Fibroblast of mammary gland (primary cell): ENCODE data around the gene PRKG1.
A peak's percentile ranks its signal among the peaks of the same experiment; 100 is the strongest.

ENCODE experiments used
- DNase-seq: peaks from one replicate; pipeline ENCODE4 v3.0.0-alpha.2; 2010; ENCODE audit warnings: low read depth
- H3K4me3 ChIP-seq: 2 replicates; pipeline ENCODE4 v1.5.1; 2011; ENCODE audit warnings: low read depth, mild to moderate bottlenecking, low read length, moderate library complexity; ENCODE audit not compliant: control insufficient read depth
- TF ChIP-seq, protein P1 (sequence below): conservative IDR thresholded peaks from 2 replicates; pipeline ENCODE4 v1.5.1; 2011; ENCODE audit warnings: low read depth, low read length, inconsistent platforms; ENCODE audit not compliant: control insufficient read depth, insufficient read depth

Gene PRKG1

GRCh38 chr10:51063166-51063565 lies 11.1 kb upstream of the PRKG1 start:
- H3K4me3 ChIP-seq = no peak overlapping the region
- TF ChIP-seq, protein P1, sequence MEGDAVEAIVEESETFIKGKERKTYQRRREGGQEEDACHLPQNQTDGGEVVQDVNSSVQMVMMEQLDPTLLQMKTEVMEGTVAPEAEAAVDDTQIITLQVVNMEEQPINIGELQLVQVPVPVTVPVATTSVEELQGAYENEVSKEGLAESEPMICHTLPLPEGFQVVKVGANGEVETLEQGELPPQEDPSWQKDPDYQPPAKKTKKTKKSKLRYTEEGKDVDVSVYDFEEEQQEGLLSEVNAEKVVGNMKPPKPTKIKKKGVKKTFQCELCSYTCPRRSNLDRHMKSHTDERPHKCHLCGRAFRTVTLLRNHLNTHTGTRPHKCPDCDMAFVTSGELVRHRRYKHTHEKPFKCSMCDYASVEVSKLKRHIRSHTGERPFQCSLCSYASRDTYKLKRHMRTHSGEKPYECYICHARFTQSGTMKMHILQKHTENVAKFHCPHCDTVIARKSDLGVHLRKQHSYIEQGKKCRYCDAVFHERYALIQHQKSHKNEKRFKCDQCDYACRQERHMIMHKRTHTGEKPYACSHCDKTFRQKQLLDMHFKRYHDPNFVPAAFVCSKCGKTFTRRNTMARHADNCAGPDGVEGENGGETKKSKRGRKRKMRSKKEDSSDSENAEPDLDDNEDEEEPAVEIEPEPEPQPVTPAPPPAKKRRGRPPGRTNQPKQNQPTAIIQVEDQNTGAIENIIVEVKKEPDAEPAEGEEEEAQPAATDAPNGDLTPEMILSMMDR = no peak
- no peak for DNase-seq

GRCh38 chr10:51063659-51064535 lies 10.4 kb upstream of the PRKG1 start:
- H3K4me3 ChIP-seq = no peak overlapping the region
- TF ChIP-seq, protein P1 = peak; percentile 62
- DNase-seq = peak; percentile 77

GRCh38 chr10:51066231-51066630 lies 8.1 kb upstream of the PRKG1 start:
- TF ChIP-seq, protein P1 = no peak
- H3K4me3 ChIP-seq = no peak overlapping the region
- DNase-seq = no peak

GRCh38 chr10:51072210-51072609 lies 2.1 kb upstream of the PRKG1 start:
- H3K4me3 ChIP-seq = no peak overlapping the region
- DNase-seq = no peak
- TF ChIP-seq, protein P1 = no peak

DNA sequence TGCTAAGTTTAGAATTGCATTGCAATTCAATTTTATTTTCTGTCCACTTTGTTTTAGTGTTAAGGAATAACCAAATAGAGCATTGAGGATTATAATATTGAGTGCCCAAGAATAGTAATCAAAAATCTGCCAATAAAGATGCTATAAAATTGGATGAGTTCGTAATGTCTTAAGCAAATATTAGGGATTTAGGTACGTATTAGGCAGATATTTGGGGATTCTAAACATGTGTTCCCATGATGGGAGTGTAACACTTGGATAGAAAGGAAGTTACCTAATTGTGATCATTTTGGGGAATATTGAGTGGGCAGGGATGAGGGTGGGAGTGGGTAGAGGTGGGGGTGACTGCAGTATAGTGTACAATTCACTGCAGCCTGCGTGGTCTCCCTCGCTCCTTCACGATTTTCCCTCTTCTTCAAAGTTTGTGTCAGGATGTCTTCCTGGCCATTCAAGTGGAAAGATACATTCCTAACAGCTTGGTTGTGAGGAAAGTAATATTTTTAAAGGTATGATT lies 1.3 kb upstream of the PRKG1 start:
- DNase-seq = no peak
- TF ChIP-seq, protein P1 = no peak
- H3K4me3 ChIP-seq = no peak overlapping the region

DNA sequence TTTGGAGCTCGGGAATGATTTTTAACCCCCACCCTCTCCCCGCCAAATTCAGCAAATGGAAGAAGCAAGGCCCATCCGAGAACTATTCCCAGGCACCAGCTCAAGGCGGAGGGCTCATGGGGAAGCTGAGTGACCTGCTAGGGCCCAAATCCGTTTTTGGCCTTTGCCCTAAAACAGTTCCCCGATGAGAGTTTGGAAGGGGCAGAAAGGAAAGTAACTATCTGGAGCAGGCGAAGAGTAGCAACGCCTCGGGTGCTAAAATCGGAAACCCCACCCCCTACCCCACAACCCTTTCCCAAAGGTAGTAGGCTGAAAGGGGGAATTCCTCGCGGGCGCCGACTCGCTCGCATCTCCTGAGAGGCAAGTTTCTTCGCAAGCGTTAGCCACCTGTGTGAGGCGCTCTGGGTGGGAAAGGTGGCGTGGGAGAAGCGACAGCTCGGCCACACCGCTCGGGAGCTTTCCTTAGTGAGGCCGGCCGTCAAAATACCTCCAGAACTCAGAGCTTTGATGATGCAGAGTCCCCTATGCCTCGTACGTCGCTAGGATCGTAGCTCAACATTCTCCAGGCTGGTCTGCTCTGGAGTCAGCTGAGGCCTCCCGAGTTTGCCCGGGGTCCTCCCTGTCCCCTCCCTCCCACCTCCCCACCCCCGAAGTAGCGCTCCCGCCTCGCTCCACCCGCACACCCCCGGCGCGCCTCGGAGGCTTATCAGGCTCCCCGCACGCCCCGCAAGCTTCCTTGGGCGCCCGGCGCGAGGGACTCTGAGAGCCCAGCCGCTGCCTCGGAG lies 642 bp upstream of the PRKG1 start:
- H3K4me3 ChIP-seq = peak overlapping the region; percentile 65
- TF ChIP-seq, protein P1 = no peak
- no peak for DNase-seq
